Keratinocyte (primary cell): ENCODE measurements around the gene RYR2.

ENCODE experiments used
- CTCF ChIP-seq, 3 experiments: IDR thresholded peaks in 1 of 3; conservative IDR thresholded peaks in 1 of 3; optimal IDR thresholded peaks in 1 of 3; 2 replicates in 2 of 3; 3 replicates in 1 of 3; pipeline versions ENCODE3 to v1.5.1; 2011; ENCODE audit warnings: low read length in 3 of 3, mild to moderate bottlenecking in 3 of 3, moderate library complexity in 2 of 3, control low read depth in 1 of 3, inconsistent platforms in 1 of 3; ENCODE audit not compliant: insufficient read depth in 2 of 3; ENCODE audit errors: extremely low read depth in 1 of 3
- EZH2 ChIP-seq: IDR thresholded peaks from one replicate; pipeline ENCODE4 v1.6.1; 2012; ENCODE audit warnings: inconsistent platforms, mild to moderate bottlenecking, low read length, moderate library complexity

GRCh38 chr1:237045278-237046016 is 3.5 kb downstream of the RYR2 start:
- TF ChIP-seq CTCF (optimal IDR thresholded peaks at IDR 0.05 in 1 of 3, IDR thresholded peaks at IDR 0.05 in 1 of 3, conservative IDR thresholded peaks at IDR 0.05 in 1 of 3; ENCODE audit: extremely low read depth in 1 of 3, insufficient read depth in 2 of 3, low read length in 3 of 3) = no peak
- no peak for TF ChIP-seq EZH2
